GM10248 (cell line): ENCODE data around the gene TLCD1.

Experiments
- CTCF ChIA-PET: fragments of 300-600 bp; sonication (Branson Sonifier 250); formaldehyde crosslinking; extraction: SDS; loops from one replicate; lab custom pipeline; 2021; ENCODE audit warnings: antibody characterized with exemption; lab: Yijun Ruan, JAX
- POLR2A ChIA-PET: fragments of 350-650 bp; sonication (Branson Sonifier 250); formaldehyde crosslinking; extraction: SDS; loops from one replicate; lab custom pipeline; 2020; ENCODE audit warnings: antibody characterized with exemption; lab: Yijun Ruan, JAX
- DNase-seq: peaks from one replicate; pipeline ENCODE4 v3.0.0; 2012; ENCODE audit errors: extremely low spot score
- CTCF ChIP-seq: IDR thresholded peaks from 2 replicates; pipeline ENCODE4 v1.5.1; 2012; ENCODE audit warnings: mild to moderate bottlenecking, low read depth; ENCODE audit errors: extremely low read depth, missing control alignments, control extremely low read depth

Gene TLCD1

GRCh38 chr17:28675980-28676379 is 50.1 kb downstream of the TLCD1 start:
- ChIA-PET POLR2A (interaction anchor here (0.9 kb wide), 1 partner anchor 12 kb away, joined by 4 read pairs; no protein-coding TSS in a partner anchor), CTCF (interaction anchor here (1.2 to 3.0 kb wide), 8 partner anchors 10 to 441 kb away, joined by 3 to 16 read pairs (median 5); partner anchors contain the start of genes SDF2 and SUPT6H)
- DNase-seq: no peak
- TF ChIP-seq CTCF: peak; percentile 49

- ChIA-PET CTCF (interaction anchor here (1.0 to 3.0 kb wide), 8 partner anchors 9 to 441 kb away, joined by 3 to 16 read pairs (median 4); partner anchors contain the start of genes SDF2 and SUPT6H), POLR2A (interaction anchor here (0.6 to 0.9 kb wide), 2 partner anchors 10 to 13 kb away, joined by 3 to 4 read pairs; no protein-coding TSS in a partner anchor)
- DNase-seq: no peak
- TF ChIP-seq CTCF: no peak
Measured at GRCh38 chr17:28675490-28675889, 50.5 kb downstream of the TLCD1 start.
